Type B pancreatic cell (in vitro differentiated cells): ENCODE results near the gene LRRTM2. TPM values are rescaled to one million over a fixed set of nuclear protein-coding genes. Genes with fewer than 3 reads are reported as not detected.

Experiments used
- DNase-seq: peaks from one replicate; pipeline ENCODE4 v3.0.0; 2021; ENCODE audit warnings: mixed read lengths; ENCODE audit not compliant: unreplicated experiment; ENCODE audit errors: extremely low spot score
- H3K27ac Mint-ChIP-seq: 2 replicates; pipeline ENCODE4 v1.8.0; 2021; ENCODE audit warnings: mild to moderate bottlenecking, mixed read lengths
- H3K27me3 Mint-ChIP-seq: 2 replicates; pipeline ENCODE4 v1.8.0; 2021; ENCODE audit warnings: mixed read lengths
- H3K36me3 Mint-ChIP-seq: 2 replicates; pipeline ENCODE4 v1.8.0; 2021; ENCODE audit warnings: mixed read lengths
- H3K4me1 Mint-ChIP-seq: one replicate; pipeline ENCODE4 v1.8.0; 2021; ENCODE audit warnings: mixed read lengths; ENCODE audit not compliant: unreplicated experiment
- H3K4me3 Mint-ChIP-seq: 2 replicates; pipeline ENCODE4 v1.8.0; 2021; ENCODE audit warnings: mild to moderate bottlenecking, mixed read lengths
- H3K9me3 Mint-ChIP-seq: 2 replicates; pipeline ENCODE4 v1.8.0; 2021; ENCODE audit warnings: mixed read lengths
- CTCF ChIP-seq: fragments of 200-600 bp; sonication (generic); conservative IDR thresholded peaks from 2 replicates; pipeline ENCODE4 v1.5.0; 2021; ENCODE audit warnings: antibody characterized with exemption, mild to moderate bottlenecking
- total RNA-seq: library from RNA; stranded (reverse); gene quantifications from 2 replicates; pipeline ENCODE4 v1.2.1, GENCODE V29; 2021; ENCODE audit warnings: low replicate concordance

LRRTM2 gene
- total RNA-seq, 1 donor from 2014 or later: 4.6 TPM

DNA sequence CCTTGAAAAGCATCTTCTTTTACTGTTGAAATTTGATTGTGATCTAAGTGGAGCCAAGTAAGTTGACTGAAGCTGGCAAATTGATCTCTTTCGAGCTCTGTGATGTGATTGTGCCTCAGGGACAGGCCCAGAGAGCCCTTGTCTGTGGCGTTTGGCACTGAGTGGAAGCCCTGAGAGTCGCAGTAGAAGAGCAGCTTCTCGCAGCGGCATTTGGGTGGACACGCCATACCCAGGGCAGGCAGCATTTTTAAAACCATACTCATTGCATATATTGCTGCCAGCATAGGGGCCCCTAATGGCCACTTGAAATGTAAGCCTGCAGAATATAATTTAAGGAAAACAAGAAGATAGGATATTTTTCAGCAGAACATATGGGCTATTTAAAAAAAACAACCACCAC, 894 bp downstream of the LRRTM2 start:
- peaks cover 76% of the 10 kb centered on the region for H3K4me1 Mint-ChIP-seq
- no peak for TF ChIP-seq CTCF
- peaks cover 14% of the 10 kb centered on the region for H3K36me3 Mint-ChIP-seq
- H3K27me3 Mint-ChIP-seq: no peaks in the 10 kb centered on the region
- no peak for DNase-seq
- peak overlapping the region; percentile 66 for H3K4me3 Mint-ChIP-seq
- peak overlapping the region; percentile 65 for H3K27ac Mint-ChIP-seq
- no peaks in the 10 kb centered on the region for H3K9me3 Mint-ChIP-seq

GRCh38 chr5:138873466-138874221, 1.5 kb downstream of the LRRTM2 start:
- no peak for TF ChIP-seq CTCF
- no peak for DNase-seq
- Mint-ChIP-seq H3K27me3 (no peaks in the 10 kb centered on the region), H3K4me1 (peaks cover 81% of the 10 kb centered on the region), H3K36me3 (peaks cover 14% of the 10 kb centered on the region), H3K27ac (peak overlapping the region; percentile 27), H3K4me3 (peak overlapping the region; percentile 55), H3K9me3 (no peaks in the 10 kb centered on the region)

DNA sequence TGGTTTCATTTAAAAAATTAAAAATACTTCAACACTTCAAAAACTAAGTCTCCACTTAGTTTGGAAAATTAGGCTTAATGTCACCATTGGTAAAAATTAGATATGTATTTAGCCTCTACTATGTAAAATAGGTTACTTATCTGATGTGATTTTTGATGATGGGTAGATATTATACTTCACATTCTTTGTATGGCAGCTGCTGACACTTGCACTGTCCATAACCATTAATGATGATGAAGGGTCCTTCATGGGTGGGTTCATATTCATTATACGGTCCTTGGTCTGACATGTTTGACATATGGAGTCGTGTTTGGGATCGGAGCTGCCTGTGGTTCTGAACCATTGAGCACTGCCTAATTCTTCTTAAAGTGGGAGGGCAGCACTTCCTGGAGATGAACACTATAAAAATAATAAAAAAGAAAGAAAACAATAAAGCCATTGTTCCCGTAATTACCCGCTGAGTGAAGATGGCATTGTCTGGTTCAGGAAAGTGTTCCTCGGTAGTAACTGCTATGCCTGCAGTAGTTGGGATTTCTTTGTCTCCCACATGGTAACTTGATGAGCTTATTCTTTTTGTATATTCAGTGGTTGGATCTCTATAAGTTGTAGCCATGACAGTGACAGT, 2.2 kb downstream of the LRRTM2 start:
- no peak for DNase-seq
- TF ChIP-seq CTCF: no peak
- peak overlapping the region; percentile 55 for H3K4me3 Mint-ChIP-seq
- no peaks in the 10 kb centered on the region for H3K9me3 Mint-ChIP-seq
- H3K27ac Mint-ChIP-seq: peak overlapping the region; percentile 27
- H3K27me3 Mint-ChIP-seq: no peaks in the 10 kb centered on the region
- peaks cover 78% of the 10 kb centered on the region for H3K4me1 Mint-ChIP-seq
- H3K36me3 Mint-ChIP-seq: peaks cover 14% of the 10 kb centered on the region

DNA sequence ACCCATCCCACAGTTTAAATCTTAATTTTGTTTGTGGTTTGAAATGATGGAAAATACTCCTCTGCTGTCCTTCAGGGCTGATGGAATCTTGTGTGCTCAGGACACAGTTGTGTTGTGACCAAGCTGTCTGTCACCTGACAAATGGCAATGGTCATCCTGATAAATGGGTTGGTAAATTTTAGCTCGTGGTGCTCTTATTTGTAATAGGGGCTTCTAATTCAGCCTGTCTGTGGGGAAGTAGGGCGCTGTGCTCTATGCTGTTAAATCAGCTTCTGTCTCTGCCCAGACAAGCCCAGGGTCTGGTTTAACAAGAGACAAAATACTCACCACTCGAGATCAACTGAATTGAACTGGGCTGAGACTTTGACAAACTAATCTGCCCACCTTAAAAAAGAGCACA, 4.5 kb downstream of the LRRTM2 start:
- peaks cover 17% of the 10 kb centered on the region for H3K36me3 Mint-ChIP-seq
- peaks cover 81% of the 10 kb centered on the region for H3K4me1 Mint-ChIP-seq
- H3K4me3 Mint-ChIP-seq: peak overlapping the region; percentile 59
- H3K9me3 Mint-ChIP-seq: peaks cover 1% of the 10 kb centered on the region
- no peak for DNase-seq
- H3K27me3 Mint-ChIP-seq: no peaks in the 10 kb centered on the region
- no peak for TF ChIP-seq CTCF
- H3K27ac Mint-ChIP-seq: peak overlapping the region; percentile 61

DNA sequence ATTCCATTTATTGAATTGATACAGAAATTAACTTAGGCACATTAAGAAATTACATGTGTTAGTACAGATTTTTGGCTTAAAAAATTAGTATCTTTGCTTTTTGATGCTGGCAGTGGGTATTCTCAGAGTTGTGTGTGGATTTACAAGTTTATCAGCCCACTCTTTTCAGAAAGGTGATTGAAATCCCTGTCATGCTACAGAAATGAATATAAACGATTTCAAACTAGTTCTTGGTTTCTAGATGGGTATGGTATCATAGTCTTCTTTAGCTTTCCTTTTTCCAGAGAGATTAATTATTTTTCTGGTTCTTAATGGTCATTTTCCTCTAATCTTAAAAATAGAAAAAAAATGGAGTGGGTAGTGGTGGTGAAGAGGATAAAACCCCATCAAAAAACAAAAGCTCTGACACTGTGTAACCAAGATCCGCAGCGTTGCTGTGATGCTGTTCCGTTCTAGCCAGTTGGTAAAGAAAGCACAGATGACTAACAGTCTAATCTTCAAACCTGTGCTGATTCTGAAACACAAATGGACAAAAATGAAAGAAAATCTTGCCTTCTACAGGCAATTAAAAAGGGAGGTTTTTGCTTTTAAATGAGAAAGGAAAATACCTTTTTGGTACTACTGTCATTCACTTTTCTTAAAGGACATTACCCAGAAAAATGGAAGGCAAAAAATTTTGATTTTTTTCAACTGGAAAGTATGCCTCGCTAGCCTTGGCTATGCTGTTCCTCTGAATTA, 5.2 kb downstream of the LRRTM2 start:
- no peak for DNase-seq
- peaks cover 81% of the 10 kb centered on the region for H3K4me1 Mint-ChIP-seq
- peak overlapping the region; percentile 67 for H3K4me3 Mint-ChIP-seq
- H3K9me3 Mint-ChIP-seq: peaks cover 8% of the 10 kb centered on the region
- H3K36me3 Mint-ChIP-seq: peaks cover 17% of the 10 kb centered on the region
- peak overlapping the region; percentile 69 for H3K27ac Mint-ChIP-seq
- TF ChIP-seq CTCF: no peak
- H3K27me3 Mint-ChIP-seq: no peaks in the 10 kb centered on the region
